HG03442 (cell line): ENCODE measurements around the gene CACNG6.
"Not testable (repeated sequence)": the region's sequence is repeated elsewhere in the genome, so short reads cannot be mapped to it uniquely, and the experiment has no call there.

Experiments
- ATAC-seq: cut with Tn5 transposase; IDR thresholded peaks from one replicate; pipeline ENCODE4 v1.9.1; 2021; ENCODE audit warnings: mild to moderate bottlenecking, moderate library complexity; ENCODE audit not compliant: unreplicated experiment

The CACNG6 gene

GRCh38 chr19:53998223-53998622 lies 6.8 kb downstream of the CACNG6 start:
- no peak for ATAC-seq

GRCh38 chr19:53999694-54000093 lies 8.3 kb downstream of the CACNG6 start:
- ATAC-seq: no peak

GRCh38 chr19:54001496-54001895 lies 10.1 kb downstream of the CACNG6 start:
- no peak for ATAC-seq

GRCh38 chr19:54002495-54003315 lies 11.3 kb downstream of the CACNG6 start:
- ATAC-seq: no peak

- ATAC-seq: no peak
These were observed 18.0 kb downstream of the CACNG6 start for GRCh38 chr19:54009440-54009839.

- ATAC-seq: no peak
These were observed 19.0 kb downstream of the CACNG6 start for GRCh38 chr19:54010474-54010873.

GRCh38 chr19:54011507-54012211 lies 20.2 kb downstream of the CACNG6 start:
- no peak for ATAC-seq

GRCh38 chr19:54013866-54014265 lies 22.4 kb downstream of the CACNG6 start:
- ATAC-seq: no peak

- no peak for ATAC-seq
These were observed 23.6 kb downstream of the CACNG6 start for GRCh38 chr19:54014920-54015560.

- ATAC-seq: no peak
These were observed 25.8 kb downstream of the CACNG6 start for GRCh38 chr19:54017261-54017660.

GRCh38 chr19:54021363-54021762 lies 29.9 kb downstream of the CACNG6 start:
- no peak for ATAC-seq

- no peak for ATAC-seq
These were observed 30.5 kb downstream of the CACNG6 start for GRCh38 chr19:54021932-54022331.

GRCh38 chr19:54023191-54023590 lies 31.8 kb downstream of the CACNG6 start:
- ATAC-seq: no peak

GRCh38 chr19:54024660-54025059 lies 33.2 kb downstream of the CACNG6 start:
- ATAC-seq: no peak

- ATAC-seq: no peak
These were observed 35.2 kb downstream of the CACNG6 start for GRCh38 chr19:54026656-54027055.

GRCh38 chr19:54029301-54029700 lies 37.9 kb downstream of the CACNG6 start:
- ATAC-seq: no peak

- no peak for ATAC-seq
These were observed 38.6 kb downstream of the CACNG6 start for GRCh38 chr19:54029930-54030490.

- no peak for ATAC-seq
These were observed 39.6 kb downstream of the CACNG6 start for GRCh38 chr19:54030895-54031586.

GRCh38 chr19:54035215-54036178 lies 44.1 kb downstream of the CACNG6 start:
- no peak for ATAC-seq

GRCh38 chr19:54036542-54036941 lies 45.1 kb downstream of the CACNG6 start:
- not testable (repeated sequence) for ATAC-seq
